ENCODE results near the gene DNPEP.
A peak's percentile ranks its signal among the peaks of the same experiment; 100 is the strongest.
"Not testable (repeated sequence)": the region's sequence is repeated elsewhere in the genome, so short reads cannot be mapped to it uniquely, and the experiment has no call there.

Gene DNPEP

DNA sequence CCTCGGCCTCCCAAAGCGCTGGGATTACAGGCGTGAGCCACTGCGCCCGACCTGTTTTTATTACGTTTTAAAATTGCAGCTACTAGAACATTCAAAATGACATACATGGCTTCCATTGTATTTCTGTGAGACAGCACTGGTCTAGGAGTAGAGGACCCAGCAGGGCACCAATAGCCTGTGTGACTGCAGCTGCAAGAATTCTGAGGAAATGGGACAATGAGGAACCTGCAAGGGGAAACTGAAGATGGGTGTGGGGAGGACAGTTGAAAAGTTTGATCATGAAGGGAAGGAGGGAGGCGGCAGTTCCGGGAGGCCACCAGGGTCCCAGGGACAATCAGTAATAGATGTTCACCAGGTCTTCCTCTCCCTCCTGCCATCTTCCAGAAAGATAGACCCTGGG, 13.9 kb upstream of the DNPEP start:
- no peak for DNase-seq (ENCODE audit: low spot score)

DNA sequence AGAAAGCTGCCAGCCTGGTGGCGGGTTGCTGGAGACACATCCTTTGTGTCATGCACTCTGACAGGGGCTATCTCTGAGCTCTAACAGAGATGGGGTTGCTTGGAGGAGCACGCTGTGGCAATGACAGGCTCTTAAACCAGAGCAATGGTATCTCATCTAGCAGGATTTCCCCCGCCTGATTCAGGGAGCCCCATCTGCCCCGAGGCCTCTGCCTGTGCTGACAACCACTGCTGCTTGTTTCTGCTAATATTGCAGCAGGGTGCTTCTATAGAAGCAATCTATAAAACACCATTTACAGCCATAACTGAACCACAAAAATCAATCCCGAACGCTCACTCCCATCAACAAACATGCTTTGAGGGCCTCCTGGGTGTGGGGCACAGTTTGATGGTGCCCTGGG, 12.8 kb upstream of the DNPEP start:
- DNase-seq (ENCODE audit: low spot score), result no peak

DNA sequence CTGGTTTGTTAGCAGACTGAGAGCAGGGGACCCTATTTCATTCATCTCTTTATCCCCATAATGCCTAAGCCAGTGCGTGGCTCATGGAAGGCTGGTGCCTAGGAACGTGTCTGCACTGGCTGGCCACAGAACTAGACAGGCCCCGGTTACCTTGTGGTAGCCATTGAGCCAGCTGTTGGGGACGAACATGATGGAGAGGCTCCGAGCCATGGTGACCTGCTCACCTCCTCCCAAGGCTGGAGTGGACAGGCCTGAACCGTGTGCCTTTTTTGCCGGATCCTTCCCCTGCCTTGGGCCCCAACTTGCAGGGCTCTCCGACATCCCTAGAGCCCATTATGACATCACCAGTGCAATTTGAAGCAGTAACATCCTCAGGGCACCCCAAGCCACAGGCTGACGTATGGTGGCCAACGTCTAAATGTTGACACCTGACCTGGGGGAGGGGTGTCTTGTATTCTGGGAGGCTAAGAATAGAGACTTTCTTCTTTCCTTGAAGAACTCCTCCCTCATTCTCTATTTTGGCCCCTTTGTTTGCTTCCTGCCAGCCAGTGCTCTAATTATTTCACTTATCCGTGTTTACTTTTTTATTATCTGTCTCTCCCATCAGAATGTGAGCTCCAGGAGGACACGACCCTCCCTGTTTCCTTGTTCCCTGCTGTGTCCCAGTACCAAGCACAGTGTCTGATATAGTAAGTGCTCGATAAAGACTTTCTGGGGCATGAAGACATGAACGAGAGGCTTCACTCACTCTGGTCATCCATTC, 12.2 kb upstream of the DNPEP start:
- DNase-seq (ENCODE audit: low spot score), result no peak

DNA sequence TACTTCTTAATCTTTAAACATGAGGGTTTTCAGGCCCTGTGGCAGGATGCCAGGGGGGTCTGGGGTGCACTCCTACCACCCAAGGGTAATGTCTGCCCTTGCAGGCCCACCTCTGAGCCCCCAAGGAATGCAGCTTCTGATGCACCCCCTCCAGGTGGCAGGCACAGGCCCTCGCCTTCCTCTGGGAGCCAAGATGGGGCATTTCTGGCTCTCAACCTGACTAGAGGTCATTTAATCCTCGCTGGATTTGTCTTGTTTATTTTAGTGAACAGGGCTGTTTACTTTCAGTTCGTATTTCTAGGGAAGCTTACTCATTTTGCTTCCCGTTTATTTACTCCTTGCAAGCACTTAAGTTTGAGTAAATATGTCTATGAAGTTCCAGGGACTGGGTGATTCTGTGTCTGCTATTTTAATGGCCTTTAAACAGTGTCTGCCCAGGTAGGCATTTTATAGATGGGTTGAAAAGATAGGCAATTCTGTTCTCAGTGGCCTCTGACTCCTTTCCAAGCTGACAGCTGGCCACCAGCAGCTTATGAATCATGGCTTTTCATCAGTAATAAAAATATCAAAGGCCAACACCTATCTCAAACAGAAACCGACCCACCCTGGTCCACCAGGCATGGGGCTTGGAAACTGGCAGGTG, 11.1 kb upstream of the DNPEP start:
- DNase-seq (ENCODE audit: low spot score), result peak; percentile 52

DNA sequence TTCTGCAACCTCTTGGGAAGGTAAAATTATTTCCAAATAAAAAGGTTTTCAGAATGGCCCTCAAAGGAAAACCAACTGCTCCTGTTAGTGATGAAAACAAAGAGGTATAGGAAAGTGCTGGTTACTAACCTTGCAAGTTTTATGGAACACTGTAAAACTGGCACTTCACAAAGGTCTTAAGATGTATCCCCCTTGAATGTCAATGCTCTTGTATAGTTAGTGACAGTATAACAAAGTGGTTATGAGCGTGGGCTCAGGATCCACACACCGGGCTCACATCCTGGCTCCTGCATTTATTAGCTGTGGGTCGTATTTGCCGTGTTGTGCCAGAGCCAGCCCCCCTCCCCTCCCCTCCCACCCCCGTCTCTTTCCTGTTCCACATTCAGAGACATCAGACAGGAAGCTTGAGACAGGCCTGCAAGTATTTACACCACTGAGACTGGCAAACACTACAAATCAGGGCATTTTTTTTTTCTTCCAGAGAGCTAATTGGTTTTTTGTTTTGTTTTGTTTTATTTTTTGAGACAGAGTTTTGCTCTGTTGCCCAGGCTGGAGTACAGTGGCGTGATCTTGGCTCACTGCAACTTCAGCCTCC, 9.2 kb upstream of the DNPEP start:
- DNase-seq (ENCODE audit: low spot score), result no peak

DNA sequence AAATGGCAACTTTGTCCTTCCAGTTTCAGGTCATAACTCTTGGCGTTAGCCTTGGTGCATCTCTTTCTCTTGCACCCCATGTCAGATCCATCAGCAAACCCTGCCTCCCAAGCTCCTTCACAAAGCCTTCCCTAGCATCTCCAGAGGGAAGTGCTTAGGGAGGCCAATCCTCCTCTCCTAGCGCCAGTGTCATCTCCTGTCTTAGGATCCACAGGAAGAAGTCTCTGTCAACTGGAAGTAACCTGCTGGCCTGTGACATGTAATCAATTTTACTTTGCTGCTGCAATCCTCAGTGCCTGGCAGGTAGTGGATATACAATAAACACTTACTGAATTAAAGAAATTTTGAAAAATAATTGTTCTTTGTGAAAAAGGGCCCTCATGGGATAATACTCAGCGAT, 7.9 kb upstream of the DNPEP start:
- DNase-seq (ENCODE audit: low spot score), result no peak

DNA sequence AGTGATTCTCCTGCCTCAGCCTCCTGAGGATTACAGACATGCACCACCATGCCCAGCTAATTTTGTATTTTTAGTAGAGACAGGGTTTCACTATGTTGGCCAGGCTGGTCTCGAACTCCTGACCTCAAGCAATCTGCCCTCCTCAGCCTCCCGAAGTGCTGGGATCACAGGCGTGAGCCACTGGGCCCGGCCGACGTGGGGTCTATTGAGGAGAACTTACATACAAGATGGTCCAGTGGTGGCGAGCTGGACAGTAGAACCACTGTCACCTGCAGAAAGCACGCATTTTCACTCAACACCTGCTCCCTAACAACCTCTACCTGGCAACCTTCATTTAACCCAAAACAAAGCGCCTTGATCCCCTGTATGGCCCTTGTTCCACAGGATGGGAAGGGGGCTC, 7.3 kb upstream of the DNPEP start:
- DNase-seq (ENCODE audit: low spot score), result not testable (repeated sequence)

DNA sequence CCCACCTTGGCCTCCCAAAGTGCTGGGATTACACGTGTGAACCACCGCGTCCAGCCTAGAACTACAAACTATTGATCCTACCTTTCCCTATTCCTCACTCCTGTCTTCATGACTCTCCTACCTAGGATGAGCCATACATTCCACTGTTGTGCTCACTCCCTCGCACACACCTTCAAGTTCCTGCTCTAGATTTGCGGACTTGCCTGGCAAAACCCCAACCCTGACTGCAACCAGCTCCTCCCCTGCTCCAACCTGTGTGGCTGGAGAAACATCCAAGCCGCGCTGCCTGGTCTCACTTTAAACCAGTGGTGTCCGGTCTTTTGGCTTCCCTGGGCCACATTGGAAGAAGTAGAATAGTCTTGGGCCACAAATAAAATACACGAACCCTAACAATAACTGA, 5.0 kb upstream of the DNPEP start:
- no peak for DNase-seq (ENCODE audit: low spot score)

DNA sequence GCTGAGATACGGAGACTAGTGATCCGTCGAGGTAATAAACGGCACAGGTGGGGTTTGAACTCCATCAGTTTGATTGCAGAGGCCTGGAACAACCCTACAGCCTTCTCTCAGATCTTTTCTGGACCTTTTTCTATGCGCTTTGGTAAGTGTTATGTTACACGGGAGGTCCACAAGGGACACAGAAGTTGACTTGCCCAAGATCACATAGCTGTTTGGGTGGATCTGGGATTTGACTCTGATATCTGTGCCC, 1.1 kb upstream of the DNPEP start:
- no peak for DNase-seq (ENCODE audit: low spot score)

DNA sequence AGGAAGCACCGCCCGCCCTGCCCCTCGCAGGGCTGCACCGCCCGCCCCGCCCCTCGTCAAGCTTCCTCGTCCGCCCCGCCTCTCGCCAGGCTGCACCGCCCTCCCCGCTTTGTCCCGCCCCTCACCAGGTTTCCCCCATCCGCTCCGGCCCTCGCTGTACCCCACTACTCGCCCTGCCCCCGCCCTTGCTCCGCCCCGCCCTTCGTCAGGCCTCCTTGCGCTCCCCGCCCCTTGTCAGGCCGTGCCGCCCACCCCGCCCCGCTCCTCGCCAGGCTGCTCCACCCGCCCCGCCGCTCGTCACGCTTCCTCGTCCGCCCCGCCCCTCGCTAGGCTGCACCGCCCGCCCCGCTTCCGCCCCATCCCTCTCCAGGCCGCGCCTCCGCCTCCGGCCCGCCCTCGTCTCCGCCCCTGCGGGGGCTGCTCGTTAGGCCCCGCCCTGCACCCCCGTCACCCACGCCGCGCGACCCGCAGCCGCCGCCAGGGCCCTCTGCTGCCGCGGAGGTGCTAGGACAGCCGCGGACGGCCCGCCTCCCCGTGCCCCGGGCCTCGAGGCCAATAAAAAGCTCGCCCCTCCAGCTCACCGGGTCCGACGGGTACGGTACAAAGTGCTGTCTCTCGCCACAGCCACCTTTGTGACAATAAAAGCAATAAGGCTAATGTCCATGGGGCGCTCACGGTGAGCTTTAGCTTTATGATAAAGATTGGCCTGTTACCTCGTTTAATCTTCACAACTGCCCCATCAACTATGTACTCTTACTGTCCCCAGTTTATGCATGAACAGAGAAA, 602 bp upstream of the DNPEP start:
- DNase-seq (ENCODE audit: low spot score), result peak; percentile 99

DNA sequence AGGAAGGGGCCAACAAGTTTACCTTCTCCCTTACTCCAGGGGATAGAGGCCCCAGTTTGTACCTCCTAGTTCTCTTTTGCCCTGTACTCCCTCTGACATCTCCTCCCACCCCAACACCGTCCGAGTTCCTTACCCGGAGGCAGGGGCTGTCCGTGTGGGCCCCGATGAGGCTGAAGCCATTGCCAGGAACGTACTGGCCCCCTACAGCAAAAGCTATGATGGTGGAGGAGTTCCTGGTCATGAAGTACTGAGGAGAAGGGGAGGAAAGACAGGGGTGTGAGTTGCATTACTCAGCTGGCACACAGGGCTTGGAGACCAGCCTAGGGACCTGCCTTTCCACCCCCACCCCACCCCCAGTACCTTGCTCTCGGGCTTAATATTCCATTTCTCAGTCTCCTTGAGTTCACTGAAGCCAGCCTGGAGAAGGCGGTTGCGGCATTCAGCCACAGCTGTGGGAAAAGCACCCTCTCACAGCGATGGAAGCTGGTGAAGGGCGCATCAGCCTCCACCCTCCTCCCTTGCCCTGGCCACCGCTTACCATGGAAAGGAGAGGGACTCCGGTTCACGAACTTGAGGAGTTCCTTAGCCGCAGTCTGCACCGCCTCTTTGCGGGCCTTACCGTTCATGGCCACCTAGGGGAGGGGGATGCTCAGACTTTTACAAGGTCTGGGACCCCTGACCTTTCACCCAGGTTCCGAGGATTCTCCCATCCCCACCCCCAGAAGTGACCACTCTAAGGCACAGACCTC, 1.0 kb downstream of the DNPEP start:
- DNase-seq (ENCODE audit: low spot score), result no peak

DNA sequence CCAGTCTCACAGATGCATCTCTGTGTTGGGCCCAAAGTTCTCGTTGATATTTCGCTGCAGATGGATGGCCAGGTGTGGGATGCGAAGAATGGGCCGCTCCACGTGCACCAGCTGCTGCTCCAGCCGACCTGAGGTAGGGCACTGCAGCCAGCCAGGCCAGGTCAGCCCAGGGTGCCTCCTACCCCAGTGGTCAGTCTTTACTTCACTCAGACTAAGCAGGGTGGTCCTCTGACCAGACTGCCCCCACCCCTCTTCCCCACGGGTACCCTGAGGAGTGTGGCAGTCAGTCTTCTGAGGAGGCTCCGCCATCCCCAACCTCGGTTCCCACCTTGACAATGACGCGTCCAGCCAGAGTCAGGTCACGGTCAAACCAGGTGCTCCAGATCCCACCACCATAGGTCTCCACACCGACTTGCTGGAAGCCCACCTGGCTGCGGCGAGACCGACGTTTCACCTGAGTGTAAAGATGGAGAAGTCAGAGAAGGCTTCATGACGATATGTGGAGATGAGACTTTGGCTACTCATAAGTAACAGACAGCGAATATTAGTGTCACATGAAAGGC, 1.7 kb downstream of the DNPEP start:
- DNase-seq (ENCODE audit: low spot score), result no peak

DNA sequence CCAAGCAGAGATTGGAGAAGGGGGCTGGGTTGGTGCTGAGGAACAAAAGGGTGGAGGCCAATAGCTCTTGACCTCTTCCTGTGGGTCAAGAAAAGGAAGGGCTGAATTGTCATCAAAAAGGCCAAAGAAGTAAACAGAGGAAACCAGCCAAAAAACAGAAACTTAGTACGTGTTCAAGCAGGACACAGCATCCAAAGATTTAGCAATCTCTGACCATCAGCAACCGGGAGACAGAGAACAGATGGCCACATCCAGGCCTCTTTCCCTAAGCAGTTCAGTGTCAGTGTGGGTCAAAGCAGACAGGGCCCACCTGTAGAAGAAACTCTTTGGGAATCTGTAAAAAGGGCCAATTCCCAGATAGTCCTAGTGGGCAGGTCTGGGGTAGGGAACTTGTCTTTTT, 2.9 kb downstream of the DNPEP start:
- DNase-seq (ENCODE audit: low spot score), result no peak

DNA sequence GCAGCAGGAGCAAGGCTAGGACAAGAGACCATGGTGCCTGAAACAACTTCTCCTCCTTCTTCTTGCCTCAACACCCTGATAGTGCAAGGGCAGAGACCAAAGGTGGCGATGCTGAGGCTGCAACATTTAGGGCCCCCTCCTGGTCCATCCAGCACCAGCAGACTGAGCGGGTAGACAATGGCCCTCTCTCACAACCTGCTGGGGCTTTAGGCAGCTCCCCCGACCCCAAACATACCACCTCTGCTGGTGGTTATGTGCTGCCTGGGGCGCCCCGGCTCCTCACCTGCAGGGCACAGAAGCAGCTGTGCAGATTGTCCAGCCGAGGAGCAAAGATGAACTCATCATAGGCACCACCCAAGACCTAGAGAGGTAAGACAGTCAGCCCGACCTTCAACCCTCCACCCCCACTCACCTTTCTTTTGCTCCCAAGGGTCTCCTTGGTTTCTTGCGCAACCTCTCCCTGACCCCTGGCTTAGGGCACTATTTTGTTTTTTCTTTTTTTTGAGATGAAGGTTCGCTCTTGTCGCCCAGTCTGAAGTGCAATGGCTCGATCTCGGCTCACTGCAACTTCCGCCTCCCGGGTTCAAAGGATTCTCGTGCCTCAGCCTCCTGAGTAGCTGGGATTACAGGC, 3.5 kb downstream of the DNPEP start:
- no peak for DNase-seq (ENCODE audit: low spot score)

DNA sequence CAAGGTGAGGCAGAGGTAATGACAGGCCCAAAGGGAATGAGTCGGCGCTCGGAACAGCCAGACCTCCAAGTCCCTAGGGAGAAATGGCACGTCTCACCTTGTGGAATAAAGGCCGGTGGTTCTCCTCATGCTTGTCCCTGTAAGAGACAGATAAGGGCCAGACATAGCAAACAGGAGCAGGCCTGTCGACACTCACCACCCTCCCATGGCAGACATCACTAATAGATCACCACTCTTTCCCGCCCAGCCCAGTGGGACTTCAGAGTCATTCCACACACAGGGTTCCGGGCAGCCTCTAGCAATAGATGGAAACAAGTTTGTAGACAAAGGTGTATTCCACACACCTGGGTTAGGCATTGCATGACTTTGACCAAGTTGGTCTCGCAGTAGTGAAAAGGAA, 6.3 kb downstream of the DNPEP start:
- DNase-seq (ENCODE audit: low spot score), result no peak

DNA sequence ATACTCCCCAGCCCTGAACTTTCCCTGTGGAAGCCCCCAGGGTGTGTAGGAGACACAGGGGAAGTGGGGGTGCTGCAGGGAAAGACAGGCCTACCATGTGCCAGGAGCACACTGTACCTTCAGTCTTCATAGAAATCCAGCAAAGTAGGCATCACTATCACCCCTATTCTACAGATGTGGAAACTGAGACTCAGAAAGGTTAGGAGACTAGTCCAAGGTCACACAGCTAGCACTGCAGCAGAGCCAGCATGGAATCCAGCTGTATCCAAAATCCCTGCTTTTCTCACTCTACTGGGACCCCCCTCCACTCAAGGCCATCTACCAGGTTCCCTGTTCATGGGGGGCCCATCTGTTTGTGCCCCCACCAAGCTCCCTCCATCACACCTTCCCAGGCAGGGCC, 6.8 kb downstream of the DNPEP start:
- DNase-seq (ENCODE audit: low spot score), result no peak

DNA sequence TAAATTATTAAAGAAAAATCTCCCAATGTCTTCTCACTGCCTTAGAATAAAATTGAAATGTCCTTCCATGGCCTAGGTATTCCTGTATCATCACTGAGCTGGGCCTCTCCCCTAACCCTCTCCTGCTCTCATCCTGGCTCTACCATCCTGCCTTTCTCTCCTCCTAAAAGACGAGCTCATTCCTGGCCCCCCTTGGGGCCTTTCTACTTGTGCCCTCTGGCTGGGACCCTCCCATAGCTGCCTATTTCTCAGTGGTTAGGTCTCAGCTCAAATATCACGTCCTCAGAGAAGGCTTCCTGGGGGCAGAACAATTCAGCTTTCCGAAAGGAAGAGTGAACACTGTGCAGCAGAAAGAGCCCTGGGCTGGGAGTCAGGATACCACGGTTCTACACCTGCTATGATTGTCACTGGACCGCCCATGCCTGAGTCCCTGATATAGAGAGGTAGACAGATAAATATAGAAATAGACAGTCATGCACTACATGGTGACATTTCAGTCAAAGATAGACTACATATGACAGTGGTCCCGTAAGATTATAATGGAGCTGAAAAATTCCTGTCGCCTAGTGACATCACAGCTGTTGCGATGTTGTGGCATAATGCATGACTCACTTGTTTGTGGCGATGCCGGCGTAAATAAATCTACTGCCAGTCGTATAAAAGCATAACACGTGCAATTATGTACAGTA, 9.4 kb downstream of the DNPEP start:
- no peak for DNase-seq (ENCODE audit: low spot score)

DNA sequence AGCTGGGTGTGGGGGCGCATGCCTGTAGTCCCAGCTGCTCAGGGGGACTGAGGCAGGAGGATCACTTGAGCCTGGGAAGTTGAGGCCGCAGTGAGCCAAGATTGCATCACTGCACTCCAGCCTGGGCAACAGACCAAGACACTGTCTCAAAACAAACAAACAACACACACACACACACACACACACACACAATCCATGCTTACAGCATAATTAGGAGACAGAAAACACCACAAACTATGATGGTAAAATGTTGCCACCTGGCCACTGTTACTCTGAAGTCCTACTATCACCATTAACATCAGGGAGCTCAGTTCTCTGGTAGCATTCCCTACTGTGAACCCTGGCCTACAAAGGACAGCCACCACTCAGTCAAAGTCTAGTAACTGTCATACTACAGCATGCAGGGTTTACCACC, 18.3 kb downstream of the DNPEP start:
- DNase-seq (ENCODE audit: low spot score), result no peak

DNA sequence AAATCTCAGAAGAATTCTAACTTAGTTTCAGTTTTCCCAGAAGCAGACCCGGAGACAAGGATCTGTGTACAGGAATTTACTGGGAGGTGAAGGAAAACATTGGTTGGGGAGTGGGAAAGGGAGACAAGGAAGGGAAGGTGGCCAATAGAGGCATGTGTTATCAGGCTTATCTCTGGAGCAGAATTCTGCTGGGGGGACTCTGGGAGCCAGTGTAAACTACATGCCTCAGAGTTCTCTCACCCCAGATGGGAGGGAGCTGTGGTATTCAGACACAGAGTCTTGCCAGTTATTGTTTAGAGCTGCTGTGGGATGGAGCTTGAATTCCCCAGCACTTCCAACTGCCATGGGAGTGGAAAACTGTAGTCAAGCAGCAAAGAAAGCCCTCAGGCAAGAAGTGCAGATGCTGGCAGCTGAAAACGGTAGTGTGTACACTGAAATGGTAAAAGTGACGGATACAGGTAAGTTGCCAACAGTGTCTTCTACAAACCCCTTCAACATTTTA, 19.0 kb downstream of the DNPEP start:
- peak; percentile 63 for DNase-seq (ENCODE audit: low spot score)

DNA sequence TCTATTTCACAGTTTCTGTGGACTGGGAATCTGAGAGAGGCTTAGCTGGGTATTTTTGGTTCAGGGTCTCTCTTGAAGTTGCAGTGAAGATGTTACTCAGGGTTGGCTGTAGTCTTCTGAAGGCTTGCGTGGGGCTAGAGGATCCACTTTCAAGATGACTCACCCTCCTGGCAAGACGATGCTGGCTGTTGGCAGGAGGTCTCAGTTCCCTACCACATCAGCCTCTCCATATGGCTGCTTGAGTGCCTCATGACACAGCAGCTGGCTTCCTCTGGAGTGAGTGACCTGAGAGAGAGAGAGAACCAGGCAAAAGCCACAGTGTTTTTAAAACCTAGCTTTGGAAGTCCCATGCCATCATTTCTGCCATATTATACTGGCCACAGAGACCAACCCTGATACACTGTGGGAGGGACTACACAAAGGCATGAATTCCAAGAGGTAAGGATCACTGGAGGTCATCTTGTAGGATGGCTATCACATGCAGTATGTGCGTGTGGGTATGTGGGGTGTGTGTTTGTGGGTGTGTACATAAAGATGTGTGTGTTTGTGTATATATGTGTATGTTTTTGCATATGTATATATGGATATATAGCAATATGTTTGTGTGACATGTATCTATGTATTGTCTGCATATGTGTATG, 25.1 kb downstream of the DNPEP start:
- peak; percentile 89 for DNase-seq (ENCODE audit: low spot score)

Measured in AG08396 (cell line).